ENCODE results near the gene VN1R5. TPM values are rescaled to one million over a fixed set of nuclear protein-coding genes. Genes with fewer than 3 reads are reported as not detected.
A peak's percentile ranks its signal among the peaks of the same experiment; 100 is the strongest.

VN1R5 gene
- total and polyA plus RNA-seq, 9 of the 15 experiments (the other 6 are each of a cell fraction or from before 2014, with no cell fraction given), result not detected

GRCh38 chr1:247210376-247211117 is 45.3 kb upstream of the VN1R5 start (continued):
- TF ChIP-seq THRB (CRISPR knock-in tag; conservative IDR thresholded peaks at IDR 0.05) (peak; percentile 73; the same call in 1 of the 2 replicates), ZEB2 (IDR thresholded peaks at IDR 0.05) (0 out of 2 replicates have a peak, but pooled peaks have one; percentile 24), ZNF311 (CRISPR knock-in tag; IDR thresholded peaks at IDR 0.05) (0 out of 2 replicates have a peak, but pooled peaks have one; percentile 13), SMARCE1 (IDR thresholded peaks at IDR 0.05) (no peak), RBBP5 (IDR thresholded peaks at IDR 0.05; ENCODE audit: borderline replicate concordance, insufficient read depth, low read length, poor library complexity, severe bottlenecking) (peak; percentile 94), FOXJ2 (tag; IDR thresholded peaks at IDR 0.05) (0 out of 2 replicates have a peak, but pooled peaks have one; percentile 12), XRCC4 (IDR thresholded peaks at IDR 0.05; ENCODE audit: extremely low read depth, insufficient read depth, insufficient read length) (no peak), BACH1 (tag; IDR thresholded peaks at IDR 0.05) (no peak), HCFC1 (IDR thresholded peaks at IDR 0.05; ENCODE audit: low read depth, low read length) (peak; percentile 36), HDAC3 (IDR thresholded peaks at IDR 0.05; ENCODE audit: borderline replicate concordance, partially characterized antibody) (no peak), HINFP (tag; conservative IDR thresholded peaks at IDR 0.05; ENCODE audit: low read depth) (0 out of 2 replicates have a peak, but pooled peaks have one; percentile 8), GATAD2B (IDR thresholded peaks at IDR 0.05; ENCODE audit: borderline replicate concordance) (no peak), GTF2F1 (IDR thresholded peaks at IDR 0.05; ENCODE audit: low read depth, low read length) (no peak), NBN (IDR thresholded peaks at IDR 0.05; ENCODE audit: low read depth) (no peak), ZC3H8 (IDR thresholded peaks at IDR 0.05) (no peak), HDAC1 (IDR thresholded peaks at IDR 0.05) (peak in 1 of 2 experiments; percentile 97; a peak in 2 of 4 replicates)
- TF ChIP-seq, protein P1, sequence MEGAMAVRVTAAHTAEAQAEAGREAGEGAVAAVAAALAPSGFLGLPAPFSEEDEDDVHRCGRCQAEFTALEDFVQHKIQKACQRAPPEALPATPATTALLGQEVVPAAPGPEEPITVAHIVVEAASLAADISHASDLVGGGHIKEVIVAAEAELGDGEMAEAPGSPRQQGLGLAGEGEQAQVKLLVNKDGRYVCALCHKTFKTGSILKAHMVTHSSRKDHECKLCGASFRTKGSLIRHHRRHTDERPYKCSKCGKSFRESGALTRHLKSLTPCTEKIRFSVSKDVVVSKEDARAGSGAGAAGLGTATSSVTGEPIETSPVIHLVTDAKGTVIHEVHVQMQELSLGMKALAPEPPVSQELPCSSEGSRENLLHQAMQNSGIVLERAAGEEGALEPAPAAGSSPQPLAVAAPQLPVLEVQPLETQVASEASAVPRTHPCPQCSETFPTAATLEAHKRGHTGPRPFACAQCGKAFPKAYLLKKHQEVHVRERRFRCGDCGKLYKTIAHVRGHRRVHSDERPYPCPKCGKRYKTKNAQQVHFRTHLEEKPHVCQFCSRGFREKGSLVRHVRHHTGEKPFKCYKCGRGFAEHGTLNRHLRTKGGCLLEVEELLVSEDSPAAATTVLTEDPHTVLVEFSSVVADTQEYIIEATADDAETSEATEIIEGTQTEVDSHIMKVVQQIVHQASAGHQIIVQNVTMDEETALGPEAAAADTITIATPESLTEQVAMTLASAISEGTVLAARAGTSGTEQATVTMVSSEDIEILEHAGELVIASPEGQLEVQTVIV (CRISPR knock-in tag; IDR thresholded peaks at IDR 0.05; ENCODE audit: borderline replicate concordance), result peak; percentile 25; the same call in 1 of the 2 replicates
- TF ChIP-seq, protein P2, sequence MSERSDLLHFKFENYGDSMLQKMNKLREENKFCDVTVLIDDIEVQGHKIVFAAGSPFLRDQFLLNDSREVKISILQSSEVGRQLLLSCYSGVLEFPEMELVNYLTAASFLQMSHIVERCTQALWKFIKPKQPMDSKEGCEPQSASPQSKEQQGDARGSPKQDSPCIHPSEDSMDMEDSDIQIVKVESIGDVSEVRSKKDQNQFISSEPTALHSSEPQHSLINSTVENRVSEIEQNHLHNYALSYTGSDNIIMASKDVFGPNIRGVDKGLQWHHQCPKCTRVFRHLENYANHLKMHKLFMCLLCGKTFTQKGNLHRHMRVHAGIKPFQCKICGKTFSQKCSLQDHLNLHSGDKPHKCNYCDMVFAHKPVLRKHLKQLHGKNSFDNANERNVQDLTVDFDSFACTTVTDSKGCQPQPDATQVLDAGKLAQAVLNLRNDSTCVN (CRISPR knock-in tag; IDR thresholded peaks at IDR 0.05), result peak; percentile 32; the same call in 1 of the 2 replicates
- TF ChIP-seq, protein P3, sequence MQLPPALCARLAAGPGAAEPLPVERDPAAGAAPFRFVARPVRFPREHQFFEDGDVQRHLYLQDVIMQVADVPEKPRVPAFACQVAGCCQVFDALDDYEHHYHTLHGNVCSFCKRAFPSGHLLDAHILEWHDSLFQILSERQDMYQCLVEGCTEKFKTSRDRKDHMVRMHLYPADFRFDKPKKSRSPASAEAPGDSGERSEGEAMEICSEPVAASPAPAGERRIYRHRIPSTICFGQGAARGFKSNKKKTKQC (CRISPR knock-in tag; IDR thresholded peaks at IDR 0.05), result peak; percentile 72
- TF ChIP-seq, protein P4, sequence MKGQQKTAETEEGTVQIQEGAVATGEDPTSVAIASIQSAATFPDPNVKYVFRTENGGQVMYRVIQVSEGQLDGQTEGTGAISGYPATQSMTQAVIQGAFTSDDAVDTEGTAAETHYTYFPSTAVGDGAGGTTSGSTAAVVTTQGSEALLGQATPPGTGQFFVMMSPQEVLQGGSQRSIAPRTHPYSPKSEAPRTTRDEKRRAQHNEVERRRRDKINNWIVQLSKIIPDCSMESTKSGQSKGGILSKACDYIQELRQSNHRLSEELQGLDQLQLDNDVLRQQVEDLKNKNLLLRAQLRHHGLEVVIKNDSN (CRISPR knock-in tag; IDR thresholded peaks at IDR 0.05), result no peak

Measured in K562 (cell line).